Stimulated activated CD4-positive, alpha-beta T cell treated with anti-CD3 and anti-CD28 coated beads, Interleukin-1b, Interleukin-23, amount 100 ng/mL, for 1 hour (primary cell): Measurements from ENCODE around the gene TMEM131L.

Experiments used
- DNase-seq, 2 donors: peaks; one replicate each; pipeline ENCODE4 v3.0.0-alpha.2; 2020; ENCODE audit warnings: low read depth in 2 of 2

The TMEM131L gene

DNA sequence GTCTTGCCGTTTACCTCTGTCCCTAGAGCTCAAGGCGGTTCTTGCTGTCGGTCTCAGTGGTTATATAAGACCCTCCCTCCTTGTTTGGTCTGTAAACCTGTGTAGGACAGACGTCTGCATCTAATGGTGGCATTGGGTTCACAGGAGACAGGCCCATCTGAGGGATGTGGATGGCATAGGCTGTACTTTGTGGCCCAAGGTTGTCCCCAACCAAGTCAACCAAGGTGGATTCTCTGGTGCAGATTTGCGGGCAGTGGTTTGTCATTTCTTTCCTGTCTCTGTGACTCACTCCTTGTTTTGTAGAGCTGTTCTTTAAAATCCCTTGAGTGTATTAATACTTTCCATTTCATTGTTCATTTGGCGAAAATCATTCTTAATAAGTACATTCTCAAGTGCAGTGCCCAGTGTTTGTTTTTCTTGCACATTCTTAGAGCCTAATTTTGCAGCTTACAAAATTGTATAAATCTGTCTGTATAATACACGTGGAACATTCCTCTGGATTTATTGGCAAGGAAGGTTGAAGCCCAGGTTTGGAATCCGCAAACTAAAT, 149.9 kb downstream of the TMEM131L start:
- DNase-seq: peak in 1 of 2 donors; percentile 10

DNA sequence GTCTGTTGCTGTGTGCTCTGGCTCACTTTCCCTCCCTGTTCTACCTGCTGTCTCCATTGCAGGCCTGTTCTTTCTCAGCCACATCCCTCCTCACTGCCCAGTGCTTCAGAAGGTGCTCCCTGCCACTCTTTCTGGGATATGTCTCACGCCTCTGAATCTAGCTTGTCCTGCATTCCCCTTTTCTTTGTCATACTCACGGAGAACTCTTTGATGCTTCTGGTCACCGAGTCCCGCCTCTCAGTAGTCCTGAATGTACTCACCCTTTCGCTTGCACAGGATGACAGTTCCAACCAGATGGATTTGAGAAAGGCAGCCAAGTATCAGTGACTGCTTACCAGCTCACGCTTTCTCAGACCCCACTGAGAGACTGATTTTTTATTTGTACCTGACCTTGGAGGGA, 152.7 kb downstream of the TMEM131L start:
- DNase-seq: no peak

DNA sequence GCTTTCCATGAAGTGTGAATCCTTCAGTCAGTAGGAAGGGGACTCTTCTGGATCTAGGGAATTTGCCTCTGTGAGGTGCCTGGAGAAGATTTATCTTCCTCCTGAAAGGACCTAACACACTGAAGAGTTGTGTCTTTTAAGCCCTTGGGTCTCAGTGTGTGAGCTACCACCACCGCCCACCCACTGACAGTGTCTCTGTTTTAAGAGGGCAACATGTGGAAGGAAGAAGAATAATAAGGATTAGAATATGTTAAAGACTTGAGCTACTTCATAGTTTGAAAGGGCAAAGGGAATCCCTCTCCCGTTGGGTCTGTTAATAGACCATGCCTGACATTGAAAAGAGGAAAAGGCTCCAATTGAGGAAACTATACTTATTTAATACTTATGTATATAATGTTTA, 153.7 kb downstream of the TMEM131L start:
- no peak for DNase-seq

DNA sequence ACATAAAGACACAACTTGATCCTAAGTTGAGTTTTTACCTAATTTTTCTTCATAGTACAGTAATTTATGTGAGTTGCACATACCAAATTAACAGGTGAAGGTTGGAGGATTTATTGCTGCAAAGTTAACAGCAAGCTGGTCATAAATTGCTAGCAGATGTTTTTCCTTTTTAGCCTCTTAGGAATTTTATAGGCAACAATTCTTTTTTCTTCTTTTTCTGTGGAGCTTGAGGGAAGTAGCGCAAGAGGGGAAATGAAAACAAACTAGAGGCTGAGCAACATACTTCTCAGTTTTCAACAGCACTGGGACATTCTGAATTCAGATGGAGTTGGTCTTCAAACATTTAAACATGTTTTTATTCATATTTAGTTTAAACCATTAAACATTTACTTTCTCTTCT, 154.2 kb downstream of the TMEM131L start:
- DNase-seq: no peak

DNA sequence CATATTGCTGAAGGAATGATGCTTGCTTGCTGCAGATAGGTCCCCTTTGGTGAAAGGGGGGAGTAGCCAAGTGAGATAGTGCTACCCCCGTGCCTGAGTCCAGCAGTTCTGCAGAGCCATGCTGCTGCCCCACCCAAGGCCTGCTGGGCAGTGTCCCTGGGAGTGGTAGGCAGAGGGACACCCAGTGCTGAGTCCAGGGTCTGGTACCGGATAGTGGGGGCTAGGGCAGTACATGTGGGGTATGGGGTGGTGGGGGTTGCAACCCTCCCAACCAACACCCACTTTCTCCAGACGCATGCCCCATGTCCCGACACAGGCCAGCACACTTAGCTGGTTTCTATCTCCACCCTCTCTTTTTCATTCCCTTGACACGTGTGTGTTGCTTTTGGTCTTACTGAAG, 155.9 kb downstream of the TMEM131L start:
- DNase-seq: no peak

DNA sequence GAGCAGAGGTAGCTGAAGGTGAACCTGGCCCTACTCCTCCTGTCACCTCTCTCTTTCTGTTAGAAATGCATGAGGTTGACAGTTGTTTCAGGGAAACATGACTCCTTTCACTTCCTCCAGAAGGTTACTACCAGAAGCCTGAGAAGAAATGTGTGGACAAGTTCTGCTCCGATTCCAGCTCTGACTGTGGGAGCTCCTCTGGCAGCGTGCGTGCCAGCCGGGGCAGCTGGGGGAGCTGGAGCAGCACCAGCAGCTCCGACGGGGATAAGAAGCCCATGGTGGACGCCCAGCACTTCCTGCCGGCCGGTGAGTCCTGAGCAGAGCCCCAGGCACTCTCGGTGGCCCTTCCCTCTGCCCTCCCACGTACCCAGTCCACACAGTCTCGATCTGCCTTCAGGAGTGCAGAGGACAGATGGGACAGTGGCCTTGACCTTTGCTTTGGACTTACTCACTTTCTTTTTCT, 156.6 kb downstream of the TMEM131L start:
- no peak for DNase-seq

DNA sequence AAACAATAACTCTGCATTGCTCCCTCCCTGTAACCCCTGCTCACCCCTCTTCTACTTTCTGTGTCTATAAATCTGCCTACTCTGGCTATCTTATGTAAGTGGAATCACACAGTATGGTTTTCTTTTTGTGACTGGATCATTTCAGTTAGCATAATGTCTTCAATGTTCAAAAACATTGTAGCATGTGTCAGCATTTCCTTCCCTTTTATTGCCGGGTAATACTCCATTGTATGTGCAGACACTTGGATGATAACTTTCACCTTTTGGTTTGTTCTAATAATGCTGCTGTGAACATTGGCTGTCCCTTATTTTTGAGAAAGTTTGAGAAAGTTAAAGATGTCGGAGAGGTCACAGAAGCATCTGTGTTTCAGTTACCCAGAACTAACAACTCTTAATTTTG, 157.3 kb downstream of the TMEM131L start:
- DNase-seq: no peak

DNA sequence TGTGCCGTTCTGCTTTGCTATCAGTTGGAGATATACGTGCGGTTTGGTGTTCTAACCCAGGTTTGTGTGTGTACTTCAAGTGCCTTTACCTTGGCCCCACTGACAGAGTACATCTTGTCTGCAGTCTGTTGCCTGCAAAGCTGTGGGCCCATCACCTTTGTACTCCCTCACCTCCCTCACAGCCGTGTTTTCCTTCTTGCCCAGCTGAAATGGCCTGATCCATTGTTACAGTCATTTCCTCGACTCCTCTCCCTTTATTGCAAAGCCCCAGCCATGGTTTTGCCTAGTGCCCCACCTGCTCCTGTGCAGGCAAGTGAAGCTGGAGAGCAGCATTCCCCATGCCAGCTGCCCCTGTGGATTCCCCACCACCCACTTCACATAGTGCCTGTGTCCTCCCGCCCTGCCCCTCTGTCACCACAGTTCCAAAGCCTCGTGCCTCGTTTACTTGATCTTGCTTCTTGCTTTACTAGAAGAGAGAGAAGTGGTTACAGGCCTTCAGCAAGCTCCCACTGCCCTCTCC, 162.7 kb downstream of the TMEM131L start:
- DNase-seq: no peak

DNA sequence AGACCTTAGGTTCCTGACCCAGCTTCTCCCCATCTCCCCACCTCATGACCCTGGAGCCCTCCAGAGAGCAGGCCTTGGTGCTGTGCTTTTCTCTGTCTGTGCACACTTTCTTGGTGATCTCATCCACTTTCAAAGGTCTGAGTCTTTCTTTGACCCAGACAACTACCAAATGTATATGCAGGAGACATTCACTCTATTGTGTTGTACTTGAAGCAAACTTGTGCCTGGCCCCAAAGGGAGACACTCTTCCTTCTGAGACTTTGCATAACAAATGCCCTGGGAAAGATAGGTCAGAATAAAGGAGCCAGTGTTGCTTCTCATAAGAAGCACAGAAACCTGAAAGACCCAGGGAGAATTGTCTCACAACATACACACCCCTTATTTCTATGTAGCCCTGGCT, 163.6 kb downstream of the TMEM131L start:
- DNase-seq: no peak

DNA sequence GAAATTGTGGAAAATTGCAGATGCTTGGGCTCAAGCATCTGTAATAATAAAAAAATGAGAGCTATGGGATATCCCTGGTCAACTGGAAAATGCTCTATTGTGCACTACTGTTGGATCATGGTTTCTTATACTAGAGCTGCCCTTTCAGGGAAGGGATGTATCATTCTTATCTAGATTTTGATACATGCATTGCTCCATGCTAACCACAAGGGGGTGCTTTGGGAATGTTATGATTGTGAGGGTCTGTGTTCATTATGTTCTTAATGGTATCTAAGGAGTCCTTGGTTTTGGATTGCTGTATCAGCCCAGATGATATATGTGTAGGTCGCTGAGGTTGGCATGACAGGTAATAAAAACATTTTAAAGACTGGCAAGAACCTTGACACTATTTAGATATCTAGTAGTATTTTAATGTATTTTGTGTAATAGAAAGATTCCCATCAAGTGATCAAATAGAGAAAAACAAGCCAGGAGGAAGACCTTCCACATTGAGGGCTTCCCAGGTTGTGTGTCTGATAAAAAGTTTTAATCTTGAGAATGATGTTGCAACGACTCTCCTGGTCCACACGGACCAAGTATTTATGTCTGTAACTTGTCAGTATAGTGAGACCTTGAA, 168.7 kb downstream of the TMEM131L start:
- DNase-seq: no peak

DNA sequence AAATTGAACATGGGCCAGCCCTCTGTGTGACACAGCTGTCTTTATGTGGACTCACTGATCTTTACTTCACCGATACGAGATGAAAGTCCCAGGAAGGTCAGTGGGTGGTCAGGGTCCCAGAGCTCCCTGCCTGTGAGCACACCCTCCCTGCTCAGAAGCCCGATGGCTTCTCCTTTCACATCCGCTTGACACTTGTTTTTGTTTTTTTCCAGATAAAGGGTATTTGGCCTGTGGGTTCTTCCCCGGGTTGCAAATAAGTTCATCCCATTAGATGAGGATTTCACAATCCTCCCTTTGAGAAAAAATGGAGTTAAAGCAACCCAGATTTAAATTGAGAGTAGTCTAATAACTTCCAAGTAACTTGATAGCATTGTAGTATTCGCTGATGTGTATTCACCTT, 169.7 kb downstream of the TMEM131L start:
- no peak for DNase-seq

DNA sequence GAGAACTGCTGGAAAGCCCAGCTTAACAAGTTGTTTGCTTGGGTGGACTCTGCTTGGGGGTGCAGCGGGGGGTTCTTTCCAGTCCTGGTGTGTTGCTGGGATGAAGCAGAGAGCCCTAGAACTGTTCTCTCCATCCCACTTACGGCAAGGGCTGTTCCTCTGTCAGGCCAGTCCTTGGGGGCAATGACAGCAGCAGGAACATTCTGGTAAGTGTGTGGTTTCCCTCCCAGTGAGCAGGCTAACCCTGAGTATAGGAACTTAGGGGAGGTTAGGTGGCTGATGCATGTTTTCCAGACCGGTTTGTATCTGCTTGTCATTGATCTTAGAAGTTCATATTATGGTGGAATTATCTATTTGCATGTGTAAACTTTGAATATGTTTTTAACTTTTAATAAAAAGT, 171.0 kb downstream of the TMEM131L start:
- DNase-seq: no peak

DNA sequence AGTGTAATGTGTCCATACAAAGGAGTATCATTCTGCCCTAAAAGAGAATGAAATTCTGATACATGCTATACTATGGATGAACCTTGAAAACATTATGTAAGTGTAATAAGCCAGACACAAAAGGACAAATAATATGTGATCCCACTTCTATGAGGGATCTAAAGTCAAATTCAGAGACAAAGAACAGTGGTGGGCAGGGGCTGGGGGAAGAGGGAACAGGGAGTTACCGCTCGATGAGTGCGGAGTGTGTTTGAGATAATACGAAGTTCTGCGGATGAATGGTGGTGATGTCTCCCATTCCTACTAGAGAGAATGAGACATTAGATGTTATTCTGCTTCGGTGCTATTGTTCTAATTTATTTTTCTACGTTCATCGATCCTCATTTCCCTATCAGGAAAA, 171.9 kb downstream of the TMEM131L start:
- DNase-seq: no peak

DNA sequence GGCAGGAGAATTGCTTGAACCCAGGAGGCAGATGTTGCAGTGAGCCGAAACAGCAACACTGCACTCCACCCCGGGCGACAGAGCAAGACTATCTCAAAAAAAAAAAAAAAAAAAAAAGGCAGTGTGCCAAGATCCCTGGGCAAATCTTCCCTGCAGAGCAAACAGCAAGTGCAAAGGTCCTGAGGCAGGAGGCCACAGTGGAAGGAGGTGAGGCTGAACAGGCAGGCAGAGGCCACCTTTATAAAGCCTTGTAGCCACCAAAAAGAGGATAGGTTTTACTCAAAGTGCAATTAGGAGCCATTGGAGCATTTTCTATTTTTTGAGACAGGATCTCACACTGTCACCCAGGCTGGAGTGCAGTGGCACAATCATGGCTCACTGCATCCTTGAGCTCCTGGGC, 172.8 kb downstream of the TMEM131L start:
- no peak for DNase-seq

DNA sequence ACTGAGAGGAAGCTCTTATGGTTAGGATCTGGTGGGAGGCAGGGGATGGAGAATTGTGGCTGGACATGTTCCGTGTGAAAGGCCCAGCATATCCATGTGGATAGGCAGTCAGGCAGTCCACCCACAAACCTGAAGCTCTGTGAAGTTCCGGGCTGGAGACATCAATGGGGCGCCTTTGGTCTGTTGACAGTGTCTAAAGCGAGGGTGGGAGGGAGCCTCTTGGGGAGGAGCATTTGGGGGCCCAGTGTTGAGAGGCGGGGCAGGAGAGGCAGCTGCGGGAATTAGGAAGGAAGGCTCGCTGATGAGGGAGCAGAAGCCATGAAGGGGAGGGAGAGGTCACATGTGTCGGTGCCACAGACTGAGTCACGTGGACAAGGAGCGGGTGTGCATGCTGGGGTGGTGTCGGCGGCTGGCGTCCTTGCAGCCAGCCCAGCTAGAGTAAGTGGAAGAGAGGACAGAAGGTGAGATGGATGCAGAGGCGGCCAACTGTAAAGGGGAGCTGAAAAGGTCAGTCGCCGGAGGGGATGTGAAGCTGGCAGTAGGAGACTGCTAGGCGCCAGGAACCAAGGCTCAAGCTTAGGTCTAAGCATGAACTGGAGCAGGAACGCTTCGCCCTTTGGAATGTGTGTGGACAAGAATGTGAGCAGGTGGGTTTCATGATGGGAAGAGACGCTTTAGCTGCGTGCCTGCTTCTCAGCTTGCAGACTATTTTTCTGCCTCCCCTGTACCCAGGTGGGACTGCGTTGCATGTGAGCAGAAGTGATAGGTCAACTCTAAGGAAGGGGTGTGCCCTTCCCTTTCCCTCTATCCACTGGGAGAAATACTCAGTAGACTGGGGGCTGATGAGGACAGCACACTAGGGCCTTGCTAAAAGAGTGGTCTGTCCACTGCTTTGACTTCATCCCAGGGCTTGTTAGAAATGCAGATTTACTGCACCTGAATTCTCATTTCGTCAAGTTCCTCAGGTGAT, 174.0 kb downstream of the TMEM131L start:
- DNase-seq: no peak

DNA sequence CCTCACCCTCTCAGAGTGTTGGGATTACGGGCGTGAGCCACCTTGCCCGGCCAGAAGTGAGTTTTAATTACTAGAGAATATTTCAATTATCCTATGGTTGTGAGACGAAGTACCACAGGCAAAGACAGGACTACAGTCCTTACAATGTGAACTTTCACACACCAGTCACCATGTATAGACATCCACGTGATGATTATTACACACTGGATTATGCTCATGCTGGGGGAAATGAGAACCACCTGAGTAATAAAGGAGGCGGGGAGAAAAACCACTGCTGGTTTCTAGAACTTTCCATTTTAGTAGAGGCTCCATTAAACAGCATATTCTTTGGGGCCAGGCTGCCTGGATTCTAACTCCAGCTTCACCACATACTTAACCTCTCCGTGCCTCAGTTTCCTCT, 175.4 kb downstream of the TMEM131L start:
- DNase-seq: no peak

DNA sequence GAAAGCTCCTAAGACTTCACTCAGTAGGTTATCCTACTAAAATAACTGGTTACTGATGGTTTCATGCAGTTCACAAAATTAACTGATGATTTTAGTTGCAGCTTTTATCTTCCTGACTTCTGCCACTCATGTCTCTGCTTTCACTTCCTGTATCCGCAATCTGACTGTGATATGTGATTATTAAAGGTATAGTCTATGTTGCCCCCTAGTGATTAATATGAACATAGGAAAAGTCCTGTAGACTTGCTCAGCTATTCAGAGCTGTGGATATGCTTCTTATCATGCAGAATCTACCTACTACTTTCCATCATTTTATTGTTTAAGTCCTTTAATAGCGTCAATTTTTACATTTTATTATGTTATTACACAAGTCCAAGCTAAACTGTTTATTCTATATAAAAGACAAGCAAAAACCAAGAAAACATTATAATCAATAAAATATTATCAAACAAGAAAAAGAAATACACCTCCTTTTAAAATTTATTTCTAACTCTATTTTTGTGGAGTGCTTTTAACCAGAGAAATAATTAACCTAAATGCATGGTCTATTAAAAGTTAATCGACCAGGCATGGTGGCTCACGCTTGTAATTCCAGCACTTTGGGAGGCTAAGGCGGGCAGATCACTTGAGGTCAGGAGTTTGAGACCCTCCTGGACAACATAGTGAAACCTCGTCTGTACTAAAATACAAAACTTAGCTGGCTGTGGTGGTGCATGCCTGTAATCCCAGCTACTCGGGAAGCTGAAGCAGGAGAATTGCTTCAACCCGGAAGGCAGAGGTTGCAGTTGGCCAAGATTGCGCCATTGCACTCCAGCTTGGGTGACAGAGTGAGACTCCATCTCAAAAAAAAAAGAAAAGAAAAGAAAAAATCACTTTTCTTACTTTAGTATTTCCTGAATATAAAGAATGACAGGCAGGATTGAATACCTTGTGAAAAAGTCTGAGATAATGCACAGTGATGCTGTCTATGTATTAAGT, 177.5 kb downstream of the TMEM131L start:
- no peak for DNase-seq

DNA sequence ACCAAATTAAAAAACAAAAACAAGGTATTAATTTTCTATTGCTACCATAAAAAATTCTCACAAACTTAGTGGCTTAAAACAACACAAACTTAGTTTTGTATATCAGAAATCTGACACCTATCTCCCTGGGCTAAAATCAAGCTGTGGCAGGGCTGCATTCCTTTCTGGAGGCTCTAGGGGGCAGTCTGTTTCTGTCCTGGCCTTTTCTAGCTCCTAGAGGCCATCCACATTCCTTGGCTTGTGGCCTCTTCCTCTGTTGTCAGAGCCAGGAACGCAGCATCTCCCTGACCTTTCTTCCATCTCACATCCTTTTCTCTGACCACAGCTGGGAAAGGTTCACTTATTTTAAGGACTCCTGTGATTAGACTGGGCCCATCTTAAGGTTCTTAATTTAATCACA, 179.0 kb downstream of the TMEM131L start:
- no peak for DNase-seq

DNA sequence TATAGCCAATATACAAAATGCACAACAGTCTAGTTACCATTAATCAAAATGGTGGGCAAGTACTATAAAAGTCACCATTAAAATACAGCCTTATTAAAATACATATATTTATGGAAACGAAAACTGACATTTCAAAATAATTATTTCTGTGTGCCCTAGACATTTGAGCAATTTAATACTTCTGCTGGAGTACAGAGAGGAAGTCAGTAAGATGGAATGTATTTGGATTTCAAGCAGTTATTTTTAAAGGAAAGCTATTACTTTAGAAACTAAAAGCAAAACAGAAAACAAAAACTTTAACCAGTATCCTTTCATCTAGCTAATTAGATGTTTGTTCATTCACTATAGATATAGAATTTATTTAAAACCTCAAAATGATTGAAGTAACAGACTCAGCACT, 180.1 kb downstream of the TMEM131L start:
- DNase-seq: no peak

DNA sequence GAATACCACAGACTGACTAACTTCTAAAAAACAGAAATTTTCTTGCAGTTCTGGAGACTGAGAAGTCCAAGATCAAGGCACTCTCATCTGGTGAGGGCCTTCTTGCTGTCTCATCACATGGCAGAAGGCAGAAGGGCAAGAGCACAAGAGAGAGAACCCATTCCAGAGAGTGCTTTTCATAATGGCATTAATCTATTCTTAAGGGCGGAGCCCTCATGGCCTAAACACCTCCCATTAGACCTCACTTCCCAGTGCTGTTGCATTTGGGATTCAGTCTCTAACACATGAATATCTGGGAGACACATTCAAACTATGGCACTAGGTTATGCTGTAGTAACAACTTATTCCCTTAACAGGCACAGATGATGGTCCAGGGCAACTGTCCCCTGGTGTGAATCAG, 180.8 kb downstream of the TMEM131L start:
- DNase-seq: no peak

DNA sequence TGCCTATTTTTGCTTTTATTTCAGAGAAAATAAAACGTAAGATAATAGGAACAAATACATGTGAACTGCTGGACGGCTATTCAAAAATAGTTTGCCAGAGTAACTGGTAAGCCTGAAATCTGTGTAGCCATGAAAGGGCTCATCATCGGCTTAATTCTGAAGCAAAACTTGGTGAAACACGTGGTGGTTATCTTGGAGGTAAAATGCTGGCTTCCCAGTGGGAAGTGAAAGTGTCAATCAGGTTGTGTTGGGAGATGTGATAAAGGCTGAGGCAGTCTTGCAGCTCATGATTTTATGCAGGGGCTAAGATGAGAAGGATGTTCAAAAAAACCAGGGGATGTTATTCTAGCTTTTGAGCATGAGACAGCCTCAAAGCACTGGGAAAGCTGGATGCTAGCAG, 181.8 kb downstream of the TMEM131L start:
- DNase-seq: no peak
